Measurements from ENCODE around the gene TNFAIP8.

DNA sequence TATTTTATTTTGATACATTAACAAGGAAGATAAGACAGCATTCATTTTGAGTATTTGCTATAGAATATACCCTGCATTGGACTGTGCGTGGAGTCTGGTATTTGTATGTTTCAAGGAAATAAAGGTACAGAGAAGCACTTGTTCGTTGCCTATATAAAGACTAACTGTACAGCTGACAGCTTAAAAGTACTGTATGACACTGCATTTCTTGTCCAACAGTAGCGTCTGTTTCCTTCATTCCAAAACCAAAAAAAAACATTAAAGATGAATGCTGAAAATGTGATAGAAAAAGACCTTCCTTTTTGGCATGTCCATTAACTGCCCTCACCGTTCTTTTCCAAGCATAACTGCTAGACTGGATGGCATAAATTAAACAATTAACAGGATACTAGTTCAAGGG is 15.3 kb downstream of the TNFAIP8 start:
- no peak for TF ChIP-seq CTCF (IDR thresholded peaks at IDR 0.05)
- TF ChIP-seq HMGA2 (CRISPR knock-in tag; IDR thresholded peaks at IDR 0.05), result no peak

Measured in WTC11 (cell line).